ENCODE results near the gene GPR183.

Gene GPR183, protein sequence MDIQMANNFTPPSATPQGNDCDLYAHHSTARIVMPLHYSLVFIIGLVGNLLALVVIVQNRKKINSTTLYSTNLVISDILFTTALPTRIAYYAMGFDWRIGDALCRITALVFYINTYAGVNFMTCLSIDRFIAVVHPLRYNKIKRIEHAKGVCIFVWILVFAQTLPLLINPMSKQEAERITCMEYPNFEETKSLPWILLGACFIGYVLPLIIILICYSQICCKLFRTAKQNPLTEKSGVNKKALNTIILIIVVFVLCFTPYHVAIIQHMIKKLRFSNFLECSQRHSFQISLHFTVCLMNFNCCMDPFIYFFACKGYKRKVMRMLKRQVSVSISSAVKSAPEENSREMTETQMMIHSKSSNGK

DNA sequence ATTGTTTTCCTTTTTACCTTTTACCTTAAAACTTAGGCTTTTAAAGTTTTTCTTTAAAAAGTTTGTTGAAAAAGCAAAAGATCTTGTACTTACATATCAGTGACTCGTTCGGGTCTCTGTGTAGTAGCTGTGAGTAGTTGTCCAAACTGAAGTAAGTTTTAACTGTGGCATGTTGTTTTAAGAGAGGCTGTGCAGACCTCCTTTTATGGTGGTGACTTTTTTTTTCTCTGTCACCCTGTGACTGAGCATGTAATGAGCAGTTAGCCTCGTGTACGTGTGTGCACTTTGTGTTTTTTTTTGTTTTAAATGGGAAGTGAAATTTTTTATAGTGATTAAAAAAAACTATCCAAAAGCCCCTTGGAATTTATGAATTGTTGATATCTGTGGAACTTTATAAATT is at the start of gene GPR183:
TSS of gene GPR183 (minus strand) at position 153 of the 400 bp plus-strand sequence. CDS start 11,254 bp downstream, outside the sequence.
- DNase-seq (ENCODE audit: low spot score), result no peak

DNA sequence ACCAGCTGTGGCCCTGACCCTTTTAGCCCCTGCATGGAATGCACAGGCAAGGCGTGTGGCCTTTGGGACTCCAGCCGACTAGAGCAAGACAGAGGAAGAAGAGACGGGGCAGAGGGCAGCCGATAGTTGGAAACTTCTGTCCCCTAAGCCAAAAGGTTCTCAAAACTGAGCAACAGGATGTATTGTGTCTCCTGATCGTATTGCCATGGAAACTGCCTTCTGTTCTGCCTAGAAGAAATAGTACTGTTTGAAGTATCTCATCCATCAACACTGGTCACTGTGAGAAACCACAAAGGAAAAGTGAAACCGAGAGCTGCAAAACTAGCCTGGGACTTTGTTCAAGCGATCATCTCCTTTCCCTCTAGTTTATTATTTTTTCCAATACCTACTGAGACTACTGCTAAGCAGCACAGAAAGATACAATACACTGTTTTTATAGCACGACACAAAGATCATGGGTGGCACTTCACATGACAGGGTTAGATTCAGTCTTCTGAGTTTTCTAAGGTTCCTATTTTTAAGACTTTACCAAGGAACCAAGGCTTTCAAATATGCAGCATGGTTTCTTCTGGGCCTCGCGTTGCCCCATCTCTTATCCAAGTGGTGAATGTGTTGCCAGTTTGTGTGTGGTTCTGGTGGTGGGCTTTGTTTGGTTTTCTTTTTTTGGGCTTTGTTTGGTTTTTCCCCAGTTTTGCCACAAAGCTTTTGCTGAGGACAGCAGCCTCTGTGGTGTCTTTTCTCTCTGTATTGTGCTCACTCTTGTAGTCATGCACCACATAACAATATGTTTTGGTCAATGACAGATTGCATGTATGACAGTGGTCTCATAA is 49.3 kb upstream of the GPR183 start:
- no peak for DNase-seq (ENCODE audit: low spot score)

DNA sequence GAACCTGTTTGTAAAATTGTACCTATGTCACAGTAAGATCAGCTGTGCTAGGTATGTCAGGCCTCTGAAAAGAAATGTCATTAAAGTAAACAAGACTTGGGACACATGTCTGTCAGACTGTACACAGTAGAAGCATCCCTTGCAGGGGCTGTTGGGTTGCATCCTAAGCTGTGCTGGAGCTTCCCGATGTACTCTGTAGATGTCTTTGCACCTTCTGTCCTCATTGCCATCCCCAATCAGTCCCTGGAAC is 48.7 kb upstream of the GPR183 start:
- DNase-seq (ENCODE audit: low spot score), result no peak

DNA sequence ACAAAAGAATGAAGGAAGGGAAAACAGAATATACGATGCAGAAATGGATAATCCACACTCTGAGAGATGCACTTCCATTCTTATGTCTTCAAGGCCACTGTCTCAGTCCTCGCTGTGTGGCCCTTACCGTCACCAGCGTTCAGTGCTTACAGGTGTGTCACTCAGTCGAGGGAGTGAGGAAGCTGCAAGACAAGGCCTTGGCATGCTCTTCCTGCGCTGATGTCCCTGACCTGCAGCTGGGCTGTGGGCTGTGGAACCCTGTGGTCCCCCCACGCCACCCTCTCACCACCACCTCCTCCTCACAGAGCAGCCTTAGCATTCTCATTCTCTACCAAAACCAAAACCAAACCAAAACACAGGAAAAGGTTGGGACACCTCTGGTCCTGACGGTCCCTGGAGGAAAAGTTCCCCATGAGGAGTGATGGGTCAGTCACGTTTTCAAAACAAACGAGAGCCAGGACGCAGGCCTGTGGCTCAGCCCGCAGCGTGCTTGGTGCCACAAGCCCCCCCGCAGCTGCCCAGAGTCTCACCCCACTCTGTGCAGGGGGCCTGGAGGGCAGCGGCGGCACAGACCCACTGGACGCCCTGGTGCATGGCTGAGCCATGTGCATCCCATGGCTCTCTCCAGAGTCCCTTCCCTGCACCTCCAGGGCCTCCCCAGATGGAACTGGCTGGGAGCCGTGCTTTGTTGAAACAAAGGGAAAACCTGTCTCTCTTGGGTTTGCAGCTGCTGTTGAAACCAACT is 48.2 kb upstream of the GPR183 start:
- no peak for DNase-seq (ENCODE audit: low spot score)

DNA sequence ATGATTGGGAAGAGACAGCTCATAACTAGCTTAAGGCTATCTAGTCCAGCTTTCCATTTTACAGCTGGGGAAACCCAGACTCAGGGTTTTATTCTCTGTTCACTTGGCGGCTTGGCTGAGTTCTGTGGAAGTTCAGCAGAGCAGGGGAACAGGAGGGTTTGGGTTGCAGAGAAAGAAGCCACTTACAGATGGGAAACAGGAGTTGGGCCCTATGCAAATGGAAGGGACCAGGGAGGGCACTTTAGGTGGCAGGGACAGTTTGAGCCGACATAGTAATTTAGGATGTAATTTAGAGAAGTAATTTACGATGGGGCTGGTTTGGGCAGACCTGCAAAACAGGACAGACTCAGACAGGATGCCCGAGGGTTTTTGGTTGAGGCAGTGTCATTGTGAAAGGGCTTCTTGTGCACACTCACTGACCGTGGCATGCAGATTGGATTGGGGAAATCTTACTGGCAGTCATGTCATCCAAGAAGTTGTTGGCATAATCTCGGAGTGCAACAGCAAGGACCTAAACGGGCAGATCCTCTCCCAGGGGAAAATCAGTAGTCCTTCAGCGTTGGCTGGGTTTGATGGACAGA is 47.3 kb upstream of the GPR183 start:
- DNase-seq (ENCODE audit: low spot score), result no peak

DNA sequence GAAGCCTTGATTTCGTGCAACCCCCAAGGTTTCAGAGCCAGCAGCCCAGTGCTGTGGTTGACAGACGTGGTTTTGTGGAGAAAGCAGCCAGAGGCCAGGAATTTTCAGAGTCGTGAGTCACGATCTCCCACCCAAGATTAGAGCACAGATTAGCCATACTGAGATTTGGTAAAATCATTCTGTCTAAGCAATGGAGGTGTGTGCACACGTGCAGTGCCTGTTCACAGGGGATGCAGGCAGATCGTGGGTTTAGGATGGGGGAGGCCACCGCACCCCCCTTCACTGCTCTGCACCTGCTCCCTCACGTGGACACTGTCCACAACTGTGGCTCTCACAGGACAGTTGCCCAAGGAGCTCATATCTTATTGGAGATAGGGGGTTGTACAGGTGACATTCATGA is 46.6 kb upstream of the GPR183 start:
- DNase-seq (ENCODE audit: low spot score), result no peak

DNA sequence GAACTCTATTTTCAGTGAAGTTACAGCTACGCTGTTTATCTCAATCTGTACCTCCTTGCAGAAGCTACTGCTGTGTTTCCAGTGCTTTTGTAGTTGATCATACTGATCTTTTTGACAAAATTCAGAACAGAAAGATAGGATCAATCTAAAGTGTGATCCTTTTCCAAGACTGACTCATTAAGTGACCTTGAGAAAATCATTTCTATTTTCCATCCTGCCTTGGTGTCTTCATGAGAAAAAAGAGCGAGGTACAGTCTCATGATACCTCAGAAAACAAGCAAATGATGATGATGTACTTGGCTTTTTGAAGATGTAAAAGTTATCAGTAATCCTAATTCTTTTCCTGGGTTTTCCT is 46.0 kb upstream of the GPR183 start:
- no peak for DNase-seq (ENCODE audit: low spot score)

DNA sequence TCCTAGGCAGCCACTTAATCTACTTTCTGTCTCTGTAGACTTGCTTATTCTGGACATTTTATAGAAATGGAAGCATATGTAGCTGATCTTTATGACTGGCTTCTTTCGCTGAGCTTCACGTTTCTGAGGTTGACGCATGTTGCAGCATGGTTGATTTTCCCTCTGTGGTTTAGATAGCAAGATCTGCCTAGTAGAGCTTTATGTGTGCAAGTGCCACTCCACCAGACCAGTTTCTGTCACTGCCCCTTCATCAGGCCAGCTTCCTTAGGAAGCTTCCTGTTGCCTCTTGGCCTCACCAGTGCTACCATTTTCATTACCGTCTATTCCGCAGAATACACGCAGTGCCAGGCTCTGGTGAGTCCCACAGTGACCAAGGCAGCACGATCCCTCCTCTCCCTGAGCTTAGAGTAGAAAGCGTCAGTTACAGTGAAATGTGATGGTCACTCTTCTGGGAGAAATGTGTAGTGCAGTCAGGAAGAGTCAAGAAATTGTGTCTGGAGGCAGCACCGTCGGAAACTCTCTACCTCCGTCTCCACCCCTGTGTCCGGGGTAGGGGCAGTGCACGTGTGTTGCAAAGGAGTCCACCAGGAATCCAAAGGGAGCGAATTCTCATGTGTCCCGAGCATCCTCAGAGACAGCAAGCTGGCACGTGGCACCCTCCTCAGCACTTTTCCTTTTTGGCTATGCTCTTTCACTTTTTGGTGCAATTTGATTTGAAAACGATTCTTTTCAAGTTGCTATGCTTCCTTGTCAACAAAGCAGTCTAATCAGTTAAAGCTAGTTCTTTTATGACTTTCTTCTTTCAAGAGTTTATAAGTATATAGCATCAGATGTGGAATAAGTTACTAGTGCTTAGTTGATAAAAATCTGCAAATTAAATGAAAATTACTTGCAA is 45.4 kb upstream of the GPR183 start:
- DNase-seq (ENCODE audit: low spot score), result no peak

DNA sequence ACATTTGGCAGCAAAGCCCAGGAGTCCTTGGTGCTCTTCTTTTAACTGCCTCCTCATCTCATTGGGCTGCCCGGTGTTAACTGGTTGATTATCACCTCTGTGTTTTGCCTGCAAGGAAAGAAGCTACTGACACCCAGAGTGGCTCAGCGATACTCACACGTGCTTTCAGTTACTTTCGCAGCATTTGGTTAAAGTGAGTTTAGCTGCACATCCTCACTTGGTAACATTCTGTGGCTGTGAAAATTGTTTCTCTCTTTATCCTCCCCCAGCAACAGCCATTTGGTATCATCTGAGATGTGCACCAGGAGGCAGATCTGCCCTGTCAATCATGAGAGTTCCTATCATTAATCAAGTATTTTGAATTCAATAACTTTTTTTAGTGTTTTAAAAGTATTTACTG is 44.6 kb upstream of the GPR183 start:
- DNase-seq (ENCODE audit: low spot score), result no peak

DNA sequence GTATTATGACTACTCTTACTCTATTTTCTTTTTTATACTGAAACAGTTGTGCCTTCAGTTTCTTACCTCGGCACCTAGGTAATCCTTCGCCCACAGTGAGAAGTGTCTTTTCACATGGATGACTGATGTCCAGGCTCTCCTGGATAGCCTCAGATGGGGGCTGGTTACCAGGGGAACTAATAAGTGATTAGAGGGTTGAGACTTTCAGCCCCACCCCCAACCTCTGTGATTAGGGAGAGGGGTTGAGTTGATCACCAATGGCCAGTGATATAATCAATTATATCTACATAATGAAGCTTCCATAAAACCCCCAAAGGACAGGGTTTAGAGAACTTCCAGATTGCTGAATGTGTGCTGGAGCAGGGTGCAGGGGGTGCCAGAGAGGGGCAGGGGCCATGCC is 43.0 kb upstream of the GPR183 start:
- no peak for DNase-seq (ENCODE audit: low spot score)

DNA sequence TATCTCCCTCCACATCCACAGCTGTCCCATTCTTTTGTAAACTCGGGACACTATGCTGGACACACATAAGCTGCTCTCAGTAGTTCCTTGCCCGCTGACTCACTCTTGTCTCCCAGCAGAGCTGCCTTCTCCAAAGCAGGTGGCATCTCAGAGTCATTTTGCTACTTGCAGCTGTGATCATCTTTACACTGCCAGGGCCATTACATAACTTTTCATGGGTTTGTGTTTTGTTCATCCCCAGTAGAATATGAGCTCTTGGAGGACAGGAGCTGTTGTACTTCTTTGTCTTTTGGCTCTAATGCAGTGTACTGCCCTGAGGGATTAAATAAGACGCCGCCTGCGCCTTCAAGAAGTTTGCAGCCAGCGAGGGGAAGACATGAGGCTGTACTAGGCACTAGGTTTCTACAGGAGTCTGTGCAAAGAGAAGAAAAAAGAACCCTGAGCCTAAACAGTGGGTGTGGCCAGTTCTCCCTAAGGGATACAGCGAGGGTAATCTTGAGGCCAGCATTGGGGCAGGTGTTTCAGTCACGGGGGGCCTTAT is 40.8 kb upstream of the GPR183 start:
- no peak for DNase-seq (ENCODE audit: low spot score)

DNA sequence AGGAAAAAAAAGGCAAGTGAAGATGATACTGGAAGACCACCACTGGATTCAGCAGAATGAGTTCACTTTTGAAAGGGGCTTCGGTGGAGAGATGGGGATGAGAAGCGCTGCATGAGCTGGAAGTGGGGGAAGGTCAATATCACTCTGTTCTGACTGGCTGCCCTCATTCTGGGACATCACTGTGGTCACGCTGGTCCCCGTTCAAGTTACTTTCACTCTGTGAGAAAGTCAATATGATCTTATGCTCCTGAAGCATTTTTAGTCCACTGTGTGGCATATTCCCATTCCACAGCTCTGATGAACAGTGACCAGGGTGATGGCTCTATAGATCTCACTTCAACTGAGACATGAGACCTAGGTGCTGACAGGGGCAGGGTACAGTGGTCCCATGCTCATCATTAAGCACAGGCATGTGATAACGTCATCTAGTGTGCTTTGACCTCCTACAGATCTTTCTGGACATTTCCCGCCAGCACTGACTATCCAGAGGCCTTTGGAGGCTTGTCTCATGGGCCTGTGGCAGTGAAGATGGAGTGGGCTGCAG is 40.2 kb upstream of the GPR183 start:
- DNase-seq (ENCODE audit: low spot score), result no peak

DNA sequence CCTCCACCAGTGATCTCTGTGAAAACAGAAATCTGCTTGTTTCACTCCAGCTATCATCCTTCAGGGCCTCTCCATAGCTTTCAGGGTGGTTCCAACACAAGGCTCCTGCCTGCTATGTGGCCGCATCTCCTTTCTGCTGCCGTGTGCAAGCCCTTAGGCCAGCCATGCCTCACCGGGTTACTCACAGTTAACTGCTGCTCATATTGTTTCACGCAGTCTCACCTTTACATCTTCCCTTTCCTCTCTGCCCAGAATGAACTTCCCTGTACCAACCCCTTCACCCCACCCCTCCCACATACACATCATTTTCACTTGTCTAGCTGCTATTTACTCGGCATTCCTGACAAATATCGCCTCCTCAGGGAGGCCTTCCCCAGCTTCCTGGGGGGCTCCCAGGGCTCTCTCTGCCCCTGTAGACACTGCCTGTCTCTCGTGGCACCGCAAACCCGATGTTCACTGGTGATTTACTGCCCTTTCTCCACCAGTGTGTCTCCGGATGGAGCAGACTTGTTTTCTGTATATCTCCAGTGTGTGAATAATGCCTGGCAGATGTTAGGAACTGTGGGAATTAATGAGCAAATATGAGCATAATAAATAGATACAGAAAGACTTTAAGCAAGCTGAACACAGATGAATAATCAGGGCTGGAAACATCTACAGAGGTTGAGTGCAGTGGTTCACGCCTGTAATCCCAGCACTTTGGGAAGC is 39.3 kb upstream of the GPR183 start:
- no peak for DNase-seq (ENCODE audit: low spot score)

DNA sequence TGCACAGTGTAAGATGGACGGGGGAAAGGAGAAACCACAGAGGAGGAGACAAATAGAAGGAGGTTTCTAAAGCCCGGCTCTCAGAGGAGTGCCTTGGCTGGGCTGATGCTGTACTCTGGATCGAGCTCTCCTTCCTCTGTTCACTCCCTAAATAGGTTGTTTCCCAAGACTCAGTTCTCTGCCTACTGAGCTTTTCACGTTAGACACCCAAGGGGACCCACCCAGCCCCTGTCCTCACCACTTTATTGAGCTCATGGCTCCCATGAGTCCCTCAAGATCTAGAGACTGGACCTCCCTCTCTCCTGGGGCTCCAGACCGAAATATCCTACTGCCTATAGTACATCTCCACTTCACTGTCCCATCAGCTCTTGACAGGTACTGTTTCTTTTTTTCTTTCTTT is 38.1 kb upstream of the GPR183 start:
- no peak for DNase-seq (ENCODE audit: low spot score)

DNA sequence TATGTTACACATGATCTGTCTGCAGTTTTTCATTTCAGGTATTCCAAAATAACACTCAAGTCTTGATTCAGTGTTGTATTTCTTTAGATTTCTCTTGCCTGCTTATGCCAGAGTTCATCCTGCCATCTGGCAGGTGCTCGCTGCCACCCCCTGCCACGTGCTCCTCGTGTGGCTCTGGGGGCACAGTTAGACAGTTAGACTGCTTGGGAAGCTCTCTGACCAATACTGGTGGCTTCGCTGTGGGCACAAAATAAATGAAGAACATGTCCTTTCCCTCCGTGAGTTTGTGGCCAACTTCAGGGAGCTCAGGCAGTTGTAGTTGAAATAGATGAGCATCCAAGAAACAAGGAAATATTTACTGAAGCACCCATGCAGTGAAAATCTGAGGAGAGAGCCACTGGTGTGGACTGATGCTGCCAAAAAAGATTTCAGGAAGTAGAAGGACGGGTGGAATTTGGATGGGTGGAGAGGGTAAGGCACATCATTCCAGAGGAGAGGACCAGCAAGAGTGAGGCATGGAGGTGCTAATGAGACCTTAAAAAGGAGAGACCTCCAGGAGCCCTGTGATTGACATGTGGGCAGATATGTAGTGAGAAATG is 37.5 kb upstream of the GPR183 start:
- no peak for DNase-seq (ENCODE audit: low spot score)

DNA sequence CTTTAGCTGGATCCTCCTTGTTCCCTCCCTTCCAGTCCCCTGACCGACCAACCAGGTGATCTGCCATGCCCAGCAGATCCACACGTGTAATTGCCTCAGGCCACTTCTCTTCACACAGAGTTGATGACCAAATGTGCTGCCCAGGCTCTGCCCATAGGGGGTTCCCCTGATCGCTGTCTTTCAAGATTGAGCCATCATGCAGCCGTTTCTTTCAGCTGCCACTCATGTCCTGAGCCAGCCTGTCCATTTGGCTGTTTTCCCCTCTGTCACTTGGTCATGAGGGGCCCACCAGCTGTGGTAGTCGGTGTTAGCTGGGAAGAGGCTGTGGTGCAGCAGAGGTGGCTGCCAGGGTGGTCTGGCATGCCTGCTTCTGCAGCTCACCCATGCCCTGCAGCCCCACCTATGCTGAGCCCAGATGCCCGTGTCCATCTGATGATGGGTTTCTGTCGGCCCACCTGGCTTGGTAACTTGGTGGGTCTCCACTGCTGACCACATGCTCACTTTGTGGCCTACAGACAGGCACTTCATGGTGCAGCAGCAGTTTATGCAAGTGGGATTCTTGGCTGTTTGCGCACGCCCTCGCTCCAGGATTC is 35.6 kb upstream of the GPR183 start:
- no peak for DNase-seq (ENCODE audit: low spot score)

DNA sequence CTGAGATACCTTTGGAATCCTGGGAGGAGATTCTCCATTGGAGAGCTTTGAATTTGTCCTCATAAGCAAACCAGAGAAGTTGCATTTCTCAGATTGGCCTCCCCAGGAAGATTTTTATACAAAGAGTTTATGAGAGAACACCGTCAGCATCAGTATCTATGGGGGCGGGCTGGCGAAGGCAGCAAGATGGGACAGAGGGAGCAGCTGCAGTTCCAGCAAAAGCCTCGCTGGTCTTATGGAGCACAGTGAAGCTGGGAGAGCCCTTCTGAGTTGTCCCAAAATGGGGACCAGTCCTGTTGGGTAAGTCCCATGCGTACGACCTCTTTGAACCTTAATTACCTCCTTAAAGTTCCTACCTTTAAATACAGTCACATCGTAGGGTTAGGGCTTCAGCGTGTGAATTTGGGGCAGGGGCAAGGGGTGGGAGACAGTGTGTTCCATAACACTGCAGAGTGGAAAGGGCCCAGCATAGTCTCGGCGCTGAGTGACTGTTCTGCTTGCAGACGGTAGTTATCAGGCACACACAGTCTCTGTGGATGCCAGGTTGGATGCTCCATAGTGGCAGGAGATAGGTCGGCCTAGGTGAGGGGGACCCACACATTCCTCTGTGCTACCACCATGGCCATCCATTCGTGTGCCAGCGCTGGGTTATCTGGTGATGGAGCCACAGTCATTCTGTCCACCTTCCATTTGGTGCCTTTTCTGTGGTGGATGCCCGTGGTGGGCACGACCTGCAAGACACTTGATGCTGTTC is 34.9 kb upstream of the GPR183 start:
- no peak for DNase-seq (ENCODE audit: low spot score)

DNA sequence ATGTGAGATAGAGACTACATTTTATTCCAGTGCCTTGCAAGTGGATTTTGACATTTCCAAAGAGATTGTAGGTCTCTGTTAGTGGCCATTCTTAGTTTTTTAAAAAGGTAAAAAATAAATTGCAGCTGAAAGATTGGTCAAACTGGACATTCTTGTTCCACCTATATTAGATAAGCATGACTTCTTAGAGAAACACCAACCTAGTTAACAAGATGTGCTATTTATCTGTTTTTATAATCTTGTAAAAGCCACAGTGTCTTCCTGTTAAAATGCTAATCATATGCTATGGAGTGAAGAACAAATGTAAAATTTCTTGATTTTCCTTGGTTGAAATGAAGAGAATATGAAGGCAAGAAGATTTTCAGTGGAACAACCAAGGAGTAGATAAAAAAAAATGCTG is 33.4 kb upstream of the GPR183 start:
- DNase-seq (ENCODE audit: low spot score), result no peak

Measured in HuH-7.5 (cell line).